H9 (cell line): ENCODE results near the gene CCM2L. TPM values are rescaled to one million over a fixed set of nuclear protein-coding genes. Genes with fewer than 3 reads are reported as not detected.

ENCODE experiments used
- DNase-seq: peaks from one replicate; pipeline ENCODE4 v3.0.0-alpha.2; 2017
- H2AFZ ChIP-seq: one replicate; pipeline ENCODE4 v1.6.1; 2013; ENCODE audit warnings: mild to moderate bottlenecking, low read length, control low read depth, moderate library complexity
- H2AK5ac ChIP-seq: 2 replicates; pipeline ENCODE4 v1.6.1; 2013; ENCODE audit warnings: low read length, control low read depth, mixed read lengths; ENCODE audit not compliant: insufficient read length
- H2BK120ac ChIP-seq: one replicate; pipeline ENCODE4 v1.6.1; 2013; ENCODE audit warnings: low read depth, mild to moderate bottlenecking, low read length, control low read depth, inconsistent platforms; ENCODE audit not compliant: poor library complexity, severe bottlenecking
- H2BK12ac ChIP-seq: 2 replicates; pipeline ENCODE4 v1.6.1; 2013; ENCODE audit warnings: low read length, control low read depth, mixed read lengths, low read depth; ENCODE audit not compliant: insufficient read length
- H2BK15ac ChIP-seq: 2 replicates; pipeline ENCODE4 v1.6.1; 2013; ENCODE audit warnings: low read depth, low read length, control low read depth
- H2BK20ac ChIP-seq: one replicate; pipeline ENCODE4 v1.6.1; 2013; ENCODE audit warnings: low read depth, mild to moderate bottlenecking, low read length, control low read depth, inconsistent platforms; ENCODE audit not compliant: poor library complexity, severe bottlenecking
- H2BK5ac ChIP-seq: 2 replicates; pipeline ENCODE4 v1.6.1; 2013; ENCODE audit warnings: low read length, control low read depth, mixed read lengths; ENCODE audit not compliant: insufficient read length
- H3K14ac ChIP-seq: 2 replicates; pipeline ENCODE4 v1.6.1; 2013; ENCODE audit warnings: low read length, control low read depth; ENCODE audit not compliant: insufficient read depth
- H3K18ac ChIP-seq: 2 replicates; pipeline ENCODE4 v1.6.1; 2013; ENCODE audit warnings: low read depth, mild to moderate bottlenecking, mixed read lengths, low read length, control low read depth; ENCODE audit not compliant: insufficient read length
- H3K23ac ChIP-seq: 2 replicates; pipeline ENCODE4 v1.6.1; 2013; ENCODE audit warnings: low read length, control low read depth, mixed read lengths, low read depth; ENCODE audit not compliant: insufficient read length
- H3K23me2 ChIP-seq: 2 replicates; pipeline ENCODE4 v1.6.1; 2013; ENCODE audit warnings: low read depth, mild to moderate bottlenecking, mixed read lengths, low read length, control low read depth; ENCODE audit not compliant: insufficient read length, poor library complexity, severe bottlenecking
- H3K27ac ChIP-seq: 2 replicates; pipeline ENCODE4 v1.5.1; 2013; ENCODE audit warnings: low read length, control low read depth, mixed read lengths, low read depth; ENCODE audit not compliant: insufficient read length
- H3K27me3 ChIP-seq: 2 replicates; pipeline ENCODE4 v1.6.1; 2013; ENCODE audit warnings: low read length, control low read depth, inconsistent platforms; ENCODE audit not compliant: insufficient read depth
- H3K4ac ChIP-seq: 2 replicates; pipeline ENCODE4 v1.6.1; 2013; ENCODE audit warnings: low read depth, mild to moderate bottlenecking, control low read depth, inconsistent platforms, low read length, moderate library complexity
- H3K4me1 ChIP-seq: 2 replicates; pipeline ENCODE4 v1.6.1; 2013; ENCODE audit warnings: low read length, control low read depth, inconsistent platforms; ENCODE audit not compliant: insufficient read depth
- H3K4me2 ChIP-seq: 2 replicates; pipeline ENCODE4 v1.6.1; 2013; ENCODE audit warnings: low read length, control low read depth, mixed read lengths; ENCODE audit not compliant: insufficient read length, insufficient read depth
- H3K56ac ChIP-seq: 2 replicates; pipeline ENCODE4 v1.6.1; 2013; ENCODE audit warnings: low read depth, mild to moderate bottlenecking, mixed read lengths, low read length, control low read depth; ENCODE audit not compliant: insufficient read length
- H3K79me1 ChIP-seq: 2 replicates; pipeline ENCODE4 v1.6.1; 2013; ENCODE audit warnings: low read depth, mild to moderate bottlenecking, moderate library complexity, low read length, control low read depth, inconsistent platforms; ENCODE audit not compliant: insufficient read depth, poor library complexity, severe bottlenecking
- H3K79me2 ChIP-seq: 2 replicates; pipeline ENCODE4 v1.6.1; 2013; ENCODE audit warnings: low read length, control low read depth, inconsistent platforms; ENCODE audit not compliant: insufficient read depth
- H3K9ac ChIP-seq: 2 replicates; pipeline ENCODE4 v1.6.1; 2013; ENCODE audit warnings: low read length, control low read depth, mixed read lengths; ENCODE audit not compliant: insufficient read length; ENCODE audit errors: extremely low read depth
- H3K9me3 ChIP-seq: one replicate; pipeline ENCODE4 v1.6.1; 2013; ENCODE audit warnings: low read depth, low read length, inconsistent platforms; ENCODE audit not compliant: control insufficient read depth
- H3T11ph ChIP-seq: one replicate; pipeline ENCODE4 v1.6.1; 2013; ENCODE audit warnings: mild to moderate bottlenecking, low read length, control low read depth, inconsistent platforms
- H4K20me1 ChIP-seq: one replicate; pipeline ENCODE4 v1.6.1; 2013; ENCODE audit not compliant: control insufficient read depth, insufficient read length, insufficient read depth
- H4K5ac ChIP-seq: 2 replicates; pipeline ENCODE4 v1.6.1; 2013; ENCODE audit warnings: low read depth, mild to moderate bottlenecking, mixed read lengths, low read length, control low read depth; ENCODE audit not compliant: insufficient read length
- H4K8ac ChIP-seq: replicated peaks from 2 replicates; pipeline ENCODE4 v1.6.1; 2013; ENCODE audit warnings: low read length, control low read depth, mixed read lengths, low read depth; ENCODE audit not compliant: insufficient read length
- H4K91ac ChIP-seq: 2 replicates; pipeline ENCODE4 v1.6.1; 2013; ENCODE audit warnings: low read depth, mild to moderate bottlenecking, moderate library complexity, mixed read lengths, low read length, control low read depth; ENCODE audit not compliant: insufficient read length
- H3K27ac Mint-ChIP-seq, 3 experiments: 2 replicates in 2 of 3; 3 replicates in 1 of 3; pipeline ENCODE4 v1.8.0; 2020 to 2021; ENCODE audit warnings: mixed read lengths in 3 of 3, mild to moderate bottlenecking in 1 of 3, moderate library complexity in 1 of 3
- H3K27me3 Mint-ChIP-seq: 2 replicates; pipeline ENCODE4 v1.8.0; 2021; ENCODE audit warnings: low read depth, mild to moderate bottlenecking, moderate library complexity, mixed read lengths
- H3K36me3 Mint-ChIP-seq, 3 experiments: 2 replicates in 2 of 3; 3 replicates in 1 of 3; pipeline ENCODE4 v1.8.0; 2020 to 2021; ENCODE audit warnings: low read depth in 3 of 3, mixed read lengths in 3 of 3; ENCODE audit not compliant: insufficient read depth in 1 of 3
- H3K4me1 Mint-ChIP-seq, 2 experiments: 2 replicates each; pipeline ENCODE4 v1.8.0; 2020; ENCODE audit warnings: mixed read lengths in 2 of 2
- H3K4me3 Mint-ChIP-seq, 2 experiments: 2 replicates in 1 of 2; 3 replicates in 1 of 2; pipeline ENCODE4 v1.8.0; 2020 to 2021; ENCODE audit warnings: mild to moderate bottlenecking in 2 of 2, mixed read lengths in 2 of 2, moderate library complexity in 1 of 2
- H3K9me3 Mint-ChIP-seq, 2 experiments: 2 replicates in 1 of 2; 3 replicates in 1 of 2; pipeline ENCODE4 v1.8.0; 2020; ENCODE audit warnings: mild to moderate bottlenecking in 2 of 2, mixed read lengths in 2 of 2, moderate library complexity in 1 of 2
- WGBS: extraction: QIAGEN DNeasy Blood & Tissue Kit; methylation state at CpG from one replicate; pipeline ENCODE4 v1.1.7; 2013; ENCODE audit warnings: missing lambda C conversion rate, low lambda C conversion rate, mixed read lengths; ENCODE audit not compliant: insufficient read length; ENCODE audit errors: extremely low coverage; 5-methylcytosine and 5-hydroxymethylcytosine counted together
- total RNA-seq: library from RNA; stranded (reverse); gene quantifications from 2 replicates; pipeline ENCODE4 v1.2.1, GENCODE V29; 2021
- TF ChIP-seq, protein P1 (sequence below): fragments of 200-600 bp; sonication (generic); conservative IDR thresholded peaks from 3 replicates; pipeline ENCODE4 v1.8.0; 2021; ENCODE audit warnings: antibody characterized with exemption, mild to moderate bottlenecking

CCM2L gene
- total RNA-seq, 1 experiment from 2014 or later: 4.6 TPM

DNA sequence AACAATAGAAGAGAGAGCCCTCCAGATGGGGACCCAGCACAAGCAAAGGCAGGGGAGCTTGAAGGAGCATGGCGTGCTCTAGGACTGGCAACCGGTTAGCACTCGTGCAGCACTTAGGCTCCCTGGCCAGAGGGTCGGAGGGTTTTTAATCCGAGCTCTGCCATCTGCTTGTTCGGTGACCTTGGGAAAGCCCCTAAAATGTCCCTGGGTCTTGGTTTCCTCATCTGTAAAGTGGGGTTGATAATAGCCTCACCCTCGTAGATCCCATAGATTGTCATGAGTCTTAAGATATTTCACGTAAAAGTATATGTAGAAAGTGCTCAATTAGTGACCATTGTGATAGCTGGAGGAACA, 25.2 kb downstream of the CCM2L start:
- TF ChIP-seq, protein P1, sequence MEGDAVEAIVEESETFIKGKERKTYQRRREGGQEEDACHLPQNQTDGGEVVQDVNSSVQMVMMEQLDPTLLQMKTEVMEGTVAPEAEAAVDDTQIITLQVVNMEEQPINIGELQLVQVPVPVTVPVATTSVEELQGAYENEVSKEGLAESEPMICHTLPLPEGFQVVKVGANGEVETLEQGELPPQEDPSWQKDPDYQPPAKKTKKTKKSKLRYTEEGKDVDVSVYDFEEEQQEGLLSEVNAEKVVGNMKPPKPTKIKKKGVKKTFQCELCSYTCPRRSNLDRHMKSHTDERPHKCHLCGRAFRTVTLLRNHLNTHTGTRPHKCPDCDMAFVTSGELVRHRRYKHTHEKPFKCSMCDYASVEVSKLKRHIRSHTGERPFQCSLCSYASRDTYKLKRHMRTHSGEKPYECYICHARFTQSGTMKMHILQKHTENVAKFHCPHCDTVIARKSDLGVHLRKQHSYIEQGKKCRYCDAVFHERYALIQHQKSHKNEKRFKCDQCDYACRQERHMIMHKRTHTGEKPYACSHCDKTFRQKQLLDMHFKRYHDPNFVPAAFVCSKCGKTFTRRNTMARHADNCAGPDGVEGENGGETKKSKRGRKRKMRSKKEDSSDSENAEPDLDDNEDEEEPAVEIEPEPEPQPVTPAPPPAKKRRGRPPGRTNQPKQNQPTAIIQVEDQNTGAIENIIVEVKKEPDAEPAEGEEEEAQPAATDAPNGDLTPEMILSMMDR: no peak
- no peaks in the 10 kb centered on the region for H3K79me2 ChIP-seq
- no peaks in the 10 kb centered on the region for H3K9me3 ChIP-seq
- H4K91ac ChIP-seq: no peak overlapping the region
- no peak overlapping the region for H3K23ac ChIP-seq
- no peak overlapping the region for H3K4me2 ChIP-seq
- no peaks in the 10 kb centered on the region for H3K27me3 ChIP-seq
- no peak overlapping the region for H3K56ac ChIP-seq
- H4K5ac ChIP-seq: no peak overlapping the region
- H3K4me3 Mint-ChIP-seq: no peak overlapping the region
- peaks cover 34% of the 10 kb centered on the region for H3K27me3 Mint-ChIP-seq
- H3K9me3 Mint-ChIP-seq: peaks cover 0 to 4% of the 10 kb centered on the region in 2 experiments; a peak in 1 of 5 replicates
- H2BK20ac ChIP-seq: no peak overlapping the region
- no CpG with 5 or more reads among the region's 8 CpGs for WGBS
- H3K4ac ChIP-seq: no peak overlapping the region
- no peak overlapping the region for H3K27ac Mint-ChIP-seq
- H3K27ac ChIP-seq: no peak overlapping the region
- no peak overlapping the region for H2BK5ac ChIP-seq
- no peak overlapping the region for H3K14ac ChIP-seq
- no peak overlapping the region for H2BK12ac ChIP-seq
- H3K36me3 Mint-ChIP-seq: peaks cover 0 to 5% (median 0%) of the 10 kb centered on the region in 3 experiments; a peak in 1 of 7 replicates
- no peaks in the 10 kb centered on the region; the same call in 1 of the 2 replicates for H3K4me1 ChIP-seq
- no peak overlapping the region for H2BK120ac ChIP-seq
- DNase-seq: no peak
- no peak overlapping the region for H2AFZ ChIP-seq
- peaks cover 3% of the 10 kb centered on the region for H3K23me2 ChIP-seq
- no peak overlapping the region for H3T11ph ChIP-seq
- H3K9ac ChIP-seq: no peak overlapping the region
- no peak overlapping the region for H3K18ac ChIP-seq
- no peak overlapping the region for H2BK15ac ChIP-seq
- no peaks in the 10 kb centered on the region for H4K20me1 ChIP-seq
- H3K4me1 Mint-ChIP-seq: peaks cover 19 to 27% of the 10 kb centered on the region in 2 experiments
- H3K79me1 ChIP-seq: no peaks in the 10 kb centered on the region
- H4K8ac ChIP-seq: no peak overlapping the region
- H2AK5ac ChIP-seq: no peak overlapping the region
